Prostate gland (tissue), 2 donors: ENCODE results near the gene XRN2.

Source experiments
- CTCF ChIP-seq, 4 experiments: fragments of 200-600 bp in 2 of 4; fragments of 450-650 bp in 2 of 4; sonication (generic) in 2 of 4; IDR thresholded peaks; 1 replicate in 3 of 4; 2 replicates in 1 of 4; pipeline ENCODE4 v1.5.1; 2016 to 2019; ENCODE audit warnings: antibody characterized with exemption in 4 of 4, mild to moderate bottlenecking in 2 of 4, moderate library complexity in 2 of 4
- POLR2A ChIP-seq: fragments of 450-650 bp; IDR thresholded peaks from one replicate; pipeline ENCODE4 v1.6.1; 2016; ENCODE audit warnings: antibody characterized with exemption, mild to moderate bottlenecking

GRCh38 chr20:21355981-21356380 lies 52.9 kb downstream of the XRN2 start:
- TF ChIP-seq CTCF (IDR thresholded peaks at IDR 0.05): no peak
- TF ChIP-seq POLR2A: no peak
